C4-2B (cell line): ENCODE results near the gene TMC5.

Source experiments
- CTCF ChIP-seq: fragments of 450-650 bp; conservative IDR thresholded peaks from 2 replicates; pipeline ENCODE4 v1.5.1; 2017; ENCODE audit warnings: mild to moderate bottlenecking
- ZFX ChIP-seq: fragments of 450-650 bp; IDR thresholded peaks from 2 replicates; pipeline ENCODE4 v1.6.1; 2017

- TF ChIP-seq CTCF: no peak
- no peak for TF ChIP-seq ZFX
Measured at GRCh38 chr16:19446300-19446846, 28.7 kb downstream of the TMC5 start.
